ENCODE results near the gene RFT1. TPM values are rescaled to one million over a fixed set of nuclear protein-coding genes. Genes with fewer than 3 reads are reported as not detected.

Gene RFT1
- total RNA-seq, 1 experiment from 2014 or later, result 35.7 TPM

DNA sequence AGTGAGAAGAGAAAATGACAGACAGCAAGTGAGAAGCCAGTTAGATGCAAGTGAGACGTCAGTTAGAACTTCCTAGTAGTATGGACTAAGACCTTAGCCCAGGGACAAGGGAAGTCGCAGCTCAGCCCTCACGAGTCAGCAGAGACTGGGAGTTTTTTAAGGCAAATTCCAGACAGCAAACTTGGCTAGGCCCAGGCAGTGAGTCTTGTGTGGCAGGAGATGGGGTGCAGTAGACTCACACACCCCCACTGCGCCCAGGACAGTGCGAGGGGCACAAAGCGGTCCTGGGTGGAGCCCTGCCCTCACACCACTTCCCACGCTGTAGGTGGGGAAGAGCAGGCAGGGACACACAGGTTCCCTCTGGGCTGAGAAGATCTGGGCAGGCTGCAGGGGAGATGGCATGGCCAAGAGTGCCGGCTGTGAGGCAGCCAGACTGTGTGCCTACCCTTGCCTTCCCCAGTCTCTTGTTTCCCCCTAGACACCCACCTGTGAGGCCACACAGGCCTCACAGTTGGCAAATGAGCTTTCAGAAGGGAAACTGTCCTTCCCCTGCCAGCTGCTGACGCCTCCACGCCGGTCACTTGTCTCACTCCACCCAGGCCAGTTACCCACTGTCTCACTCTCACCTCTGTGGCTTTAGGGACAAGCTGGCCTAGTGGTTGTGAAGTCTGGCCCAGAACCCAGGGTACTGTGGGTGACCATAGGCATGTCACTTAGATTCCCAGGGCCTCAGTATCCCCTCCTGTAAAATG is 17.1 kb upstream of the RFT1 start:
- H3K36me3 ChIP-seq (ENCODE audit: control insufficient read depth, insufficient read depth, low read length), result no peaks in the 10 kb centered on the region
- H3K36me3 Mint-ChIP-seq (ENCODE audit: insufficient read depth, unreplicated experiment), result no peaks in the 10 kb centered on the region
- no peaks in the 10 kb centered on the region for H3K9me3 ChIP-seq
- no peaks in the 10 kb centered on the region for H3K27me3 Mint-ChIP-seq (ENCODE audit: insufficient read depth, unreplicated experiment)
- H3K9me3 Mint-ChIP-seq (ENCODE audit: unreplicated experiment), result no peaks in the 10 kb centered on the region
- DNase-seq, result no peak
- H3K27me3 ChIP-seq (replicated peaks; ENCODE audit: control insufficient read depth, insufficient read depth, low read length), result no peaks in the 10 kb centered on the region
- POLR2A ChIA-PET, result no interaction called here
- TF ChIP-seq, protein P1, sequence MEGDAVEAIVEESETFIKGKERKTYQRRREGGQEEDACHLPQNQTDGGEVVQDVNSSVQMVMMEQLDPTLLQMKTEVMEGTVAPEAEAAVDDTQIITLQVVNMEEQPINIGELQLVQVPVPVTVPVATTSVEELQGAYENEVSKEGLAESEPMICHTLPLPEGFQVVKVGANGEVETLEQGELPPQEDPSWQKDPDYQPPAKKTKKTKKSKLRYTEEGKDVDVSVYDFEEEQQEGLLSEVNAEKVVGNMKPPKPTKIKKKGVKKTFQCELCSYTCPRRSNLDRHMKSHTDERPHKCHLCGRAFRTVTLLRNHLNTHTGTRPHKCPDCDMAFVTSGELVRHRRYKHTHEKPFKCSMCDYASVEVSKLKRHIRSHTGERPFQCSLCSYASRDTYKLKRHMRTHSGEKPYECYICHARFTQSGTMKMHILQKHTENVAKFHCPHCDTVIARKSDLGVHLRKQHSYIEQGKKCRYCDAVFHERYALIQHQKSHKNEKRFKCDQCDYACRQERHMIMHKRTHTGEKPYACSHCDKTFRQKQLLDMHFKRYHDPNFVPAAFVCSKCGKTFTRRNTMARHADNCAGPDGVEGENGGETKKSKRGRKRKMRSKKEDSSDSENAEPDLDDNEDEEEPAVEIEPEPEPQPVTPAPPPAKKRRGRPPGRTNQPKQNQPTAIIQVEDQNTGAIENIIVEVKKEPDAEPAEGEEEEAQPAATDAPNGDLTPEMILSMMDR (IDR thresholded peaks at IDR 0.05; ENCODE audit: insufficient read depth in 1 of 2, low read depth in 1 of 2, low read length in 1 of 2, severe bottlenecking in 1 of 2, unreplicated experiment in 1 of 2), result no peak
- no peak overlapping the region for H3K27ac Mint-ChIP-seq (ENCODE audit: unreplicated experiment)
- CTCF ChIA-PET, result interaction anchor here (0.6 kb wide), 1 partner anchor 13 kb away, joined by 3 read pairs; the partner anchor contains the start of gene PRKCD
- peaks cover 16% of the 10 kb centered on the region for H3K4me1 ChIP-seq
- no peak overlapping the region for H3K4me3 ChIP-seq (ENCODE audit: low read depth, low read length)
- no TSS peak for BruUV-seq (replicated peaks)
- peaks cover 25% of the 10 kb centered on the region for H3K4me1 Mint-ChIP-seq (ENCODE audit: low read depth, unreplicated experiment)
- intact Hi-C loops (cut with micrococcal nuclease; ENCODE audit: unreplicated experiment), result no loop called here
- no peak overlapping the region for H3K4me3 Mint-ChIP-seq (ENCODE audit: unreplicated experiment)

DNA sequence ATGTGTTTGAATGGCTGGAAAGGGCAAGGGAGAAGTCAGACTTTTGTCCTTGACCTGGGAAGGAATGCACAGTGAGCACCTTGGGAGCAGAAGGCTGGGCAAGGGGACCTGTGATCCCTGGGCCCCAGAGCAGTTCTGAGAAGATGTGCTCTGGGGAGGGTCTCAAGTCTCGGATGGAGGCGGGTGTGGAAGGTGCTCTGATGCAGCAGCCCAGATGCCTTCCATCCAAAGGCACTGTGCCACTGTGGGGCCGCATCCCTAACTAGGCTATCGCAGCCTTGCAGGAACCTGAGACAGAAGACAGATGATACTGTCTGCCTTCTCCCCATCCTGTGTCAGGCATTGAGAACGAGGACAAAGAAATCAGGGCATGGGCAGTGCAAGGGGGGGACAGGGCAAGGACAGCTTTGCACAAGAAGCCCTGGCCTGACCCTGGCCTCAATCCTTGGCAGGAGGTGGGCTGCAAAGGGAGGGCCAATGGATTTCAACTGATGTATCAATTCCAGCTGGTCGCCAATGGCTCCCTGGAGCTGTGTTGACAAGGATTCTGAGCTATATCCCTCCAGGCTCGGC is 16.2 kb upstream of the RFT1 start:
- Histone ChIP-seq H3K4me3 (ENCODE audit: low read depth, low read length) (no peak overlapping the region), H3K27me3 (replicated peaks; ENCODE audit: control insufficient read depth, insufficient read depth, low read length) (no peaks in the 10 kb centered on the region), H3K9me3 (no peaks in the 10 kb centered on the region), H3K36me3 (ENCODE audit: control insufficient read depth, insufficient read depth, low read length) (no peaks in the 10 kb centered on the region), H3K4me1 (peaks cover 16% of the 10 kb centered on the region)
- POLR2A ChIA-PET, result no interaction called here
- no peak overlapping the region for H3K4me3 Mint-ChIP-seq (ENCODE audit: unreplicated experiment)
- H3K27me3 Mint-ChIP-seq (ENCODE audit: insufficient read depth, unreplicated experiment), result no peaks in the 10 kb centered on the region
- peaks cover 25% of the 10 kb centered on the region for H3K4me1 Mint-ChIP-seq (ENCODE audit: low read depth, unreplicated experiment)
- no peaks in the 10 kb centered on the region for H3K9me3 Mint-ChIP-seq (ENCODE audit: unreplicated experiment)
- TF ChIP-seq, protein P1 (IDR thresholded peaks at IDR 0.05; ENCODE audit: insufficient read depth in 1 of 2, low read depth in 1 of 2, low read length in 1 of 2, severe bottlenecking in 1 of 2, unreplicated experiment in 1 of 2), result no peak
- no peak for DNase-seq
- H3K36me3 Mint-ChIP-seq (ENCODE audit: insufficient read depth, unreplicated experiment), result no peaks in the 10 kb centered on the region
- H3K27ac Mint-ChIP-seq (ENCODE audit: unreplicated experiment), result no peak overlapping the region
- intact Hi-C loops (cut with micrococcal nuclease; ENCODE audit: unreplicated experiment), result no loop called here
- BruUV-seq (replicated peaks), result no TSS peak
- CTCF ChIA-PET, result interaction anchor here (0.6 to 1.4 kb wide), 2 partner anchors 14 to 36 kb away, joined by 3 read pairs; partner anchors contain the start of gene PRKCD

- H3K36me3 Mint-ChIP-seq (ENCODE audit: insufficient read depth, unreplicated experiment), result no peaks in the 10 kb centered on the region
- Histone ChIP-seq H3K9me3 (no peaks in the 10 kb centered on the region), H3K27me3 (replicated peaks; ENCODE audit: control insufficient read depth, insufficient read depth, low read length) (no peaks in the 10 kb centered on the region), H3K4me1 (peaks cover 16% of the 10 kb centered on the region), H3K36me3 (ENCODE audit: control insufficient read depth, insufficient read depth, low read length) (no peaks in the 10 kb centered on the region), H3K4me3 (ENCODE audit: low read depth, low read length) (no peak overlapping the region)
- H3K27ac Mint-ChIP-seq (ENCODE audit: unreplicated experiment), result no peak overlapping the region
- H3K4me3 Mint-ChIP-seq (ENCODE audit: unreplicated experiment), result no peak overlapping the region
- BruUV-seq (replicated peaks), result no TSS peak
- peaks cover 23% of the 10 kb centered on the region for H3K4me1 Mint-ChIP-seq (ENCODE audit: low read depth, unreplicated experiment)
- no peak for DNase-seq
- TF ChIP-seq, protein P1 (IDR thresholded peaks at IDR 0.05; ENCODE audit: insufficient read depth in 1 of 2, low read depth in 1 of 2, low read length in 1 of 2, severe bottlenecking in 1 of 2, unreplicated experiment in 1 of 2), result no peak
- H3K9me3 Mint-ChIP-seq (ENCODE audit: unreplicated experiment), result no peaks in the 10 kb centered on the region
- POLR2A ChIA-PET, result interaction anchor here (0.8 kb wide), 1 partner anchor 14 kb away, joined by 3 read pairs; no protein-coding TSS in a partner anchor
- H3K27me3 Mint-ChIP-seq (ENCODE audit: insufficient read depth, unreplicated experiment), result no peaks in the 10 kb centered on the region
- CTCF ChIA-PET, result interaction anchor here (1.4 to 1.5 kb wide), 2 partner anchors 13 to 35 kb away, joined by 3 to 4 read pairs; no protein-coding TSS in a partner anchor
- intact Hi-C loops (cut with micrococcal nuclease; ENCODE audit: unreplicated experiment), result no loop called here
Observed at GRCh38 chr3:53145713-53146080, 15.5 kb upstream of the RFT1 start.

All from Caco-2 (cell line).